ENCODE results near the gene MACIR. TPM values are rescaled to one million over a fixed set of nuclear protein-coding genes. Genes with fewer than 3 reads are reported as not detected.

Gene MACIR
- total and polyA plus RNA-seq, 2 donors from 2014 or later = 7.1 to 7.4 TPM

GRCh38 chr5:103327451-103327850 is 68.9 kb downstream of the MACIR start:
- FAIRE-seq (no peak), DNase-seq (no peak)
- Histone ChIP-seq H3K36me3 (ENCODE audit: control insufficient read depth in 2 of 3, insufficient read depth in 3 of 3, low read length in 3 of 3) (no peaks in the 10 kb centered on the region), H3K27me3 (ENCODE audit: control insufficient read depth, insufficient read depth, low read length) (no peaks in the 10 kb centered on the region), H3K9me3 (ENCODE audit: control insufficient read depth in 2 of 3, insufficient read depth in 1 of 3, low read length in 3 of 3) (no peaks in the 10 kb centered on the region), H3K27ac (ENCODE audit: low read depth in 2 of 2, low read length in 2 of 2) (no peak overlapping the region), H3K9ac (ENCODE audit: low read length in 3 of 3) (no peak overlapping the region), H3K4me3 (ENCODE audit: low read length in 3 of 3) (no peak overlapping the region), H3K4me1 (ENCODE audit: control insufficient read depth in 2 of 3, insufficient read depth in 2 of 3, low read depth in 1 of 3, low read length in 3 of 3) (no peaks in the 10 kb centered on the region)
- no peak for TF ChIP-seq CTCF (IDR thresholded peaks at IDR 0.05; ENCODE audit: borderline replicate concordance, extremely low read depth, insufficient read depth)
- intact Hi-C loops (cut with DNase I) = no loop called here

- intact Hi-C loops (cut with DNase I) = no loop called here
- H3K9ac ChIP-seq (ENCODE audit: low read length in 3 of 3) = no peak overlapping the region
- no peak overlapping the region for H3K27ac ChIP-seq (ENCODE audit: low read depth in 2 of 2, low read length in 2 of 2)
- H3K27me3 ChIP-seq (ENCODE audit: control insufficient read depth, insufficient read depth, low read length) = no peaks in the 10 kb centered on the region
- TF ChIP-seq CTCF (IDR thresholded peaks at IDR 0.05; ENCODE audit: borderline replicate concordance, extremely low read depth, insufficient read depth) = no peak
- H3K9me3 ChIP-seq (ENCODE audit: control insufficient read depth in 2 of 3, insufficient read depth in 1 of 3, low read length in 3 of 3) = no peaks in the 10 kb centered on the region
- FAIRE-seq = no peak
- no peaks in the 10 kb centered on the region for H3K36me3 ChIP-seq (ENCODE audit: control insufficient read depth in 2 of 3, insufficient read depth in 3 of 3, low read length in 3 of 3)
- H3K4me1 ChIP-seq (ENCODE audit: control insufficient read depth in 2 of 3, insufficient read depth in 2 of 3, low read depth in 1 of 3, low read length in 3 of 3) = no peaks in the 10 kb centered on the region
- DNase-seq = no peak
- H3K4me3 ChIP-seq (ENCODE audit: low read length in 3 of 3) = no peak overlapping the region
Observed at GRCh38 chr5:103327893-103328292, 69.3 kb downstream of the MACIR start.

Other genes with a start within 250 kb of the MACIR start
- gene GIN1, start 138.6 kb upstream of the MACIR start, total RNA-seq = 8.1 TPM
- 6.3 TPM for gene GIN1, start 138.6 kb upstream of the MACIR start, polyA plus RNA-seq (ENCODE audit: insufficient read depth, low read depth, low replicate concordance)
- 56.4 TPM for gene PPIP5K2, start 138.5 kb upstream of the MACIR start, total RNA-seq
- gene PPIP5K2, start 138.5 kb upstream of the MACIR start, polyA plus RNA-seq (ENCODE audit: insufficient read depth, low read depth, low replicate concordance) = 17.1 TPM